Superior temporal gyrus (tissue), 1 donor: Measurements from ENCODE around the gene CNTNAP2.

Source experiments
- DNase-seq: peaks from one replicate; pipeline ENCODE4 v3.0.0-alpha.2; 2016; ENCODE audit errors: extremely low spot score

Gene CNTNAP2

GRCh38 chr7:148334441-148334956, 2217.9 kb downstream of the CNTNAP2 start:
- DNase-seq, result peak; percentile 2

- DNase-seq, result peak; percentile 27
Measured at GRCh38 chr7:148334959-148335577, 2218.5 kb downstream of the CNTNAP2 start.

GRCh38 chr7:148335790-148336189, 2219.2 kb downstream of the CNTNAP2 start:
- no peak for DNase-seq

- DNase-seq, result peak; percentile 2
Measured at GRCh38 chr7:148336411-148336810, 2219.8 kb downstream of the CNTNAP2 start.

- DNase-seq, result peak; percentile 5
Measured at GRCh38 chr7:148337246-148337965, 2220.8 kb downstream of the CNTNAP2 start.

GRCh38 chr7:148337995-148338747, 2221.6 kb downstream of the CNTNAP2 start:
- DNase-seq, result no peak

- DNase-seq, result no peak
Measured at GRCh38 chr7:148340438-148341280, 2224.1 kb downstream of the CNTNAP2 start.

GRCh38 chr7:148344406-148344805, 2227.8 kb downstream of the CNTNAP2 start:
- no peak for DNase-seq

GRCh38 chr7:148347981-148348380, 2231.4 kb downstream of the CNTNAP2 start:
- DNase-seq, result no peak

- DNase-seq, result no peak
Measured at GRCh38 chr7:148348466-148348865, 2231.9 kb downstream of the CNTNAP2 start.

GRCh38 chr7:148356303-148356702, 2239.7 kb downstream of the CNTNAP2 start:
- no peak for DNase-seq

- peak; percentile 3 for DNase-seq
Measured at GRCh38 chr7:148362541-148362940, 2245.9 kb downstream of the CNTNAP2 start.

GRCh38 chr7:148367731-148368475, 2251.3 kb downstream of the CNTNAP2 start:
- peak; percentile 2 for DNase-seq

- peak; percentile 1 for DNase-seq
Measured at GRCh38 chr7:148368562-148368961, 2252.0 kb downstream of the CNTNAP2 start.

- DNase-seq, result peak; percentile 3
Measured at GRCh38 chr7:148371280-148371937, 2254.8 kb downstream of the CNTNAP2 start.

GRCh38 chr7:148374396-148375259, 2258.0 kb downstream of the CNTNAP2 start:
- DNase-seq, result peak; percentile 23

- peak; percentile 4 for DNase-seq
Measured at GRCh38 chr7:148379677-148380076, 2263.1 kb downstream of the CNTNAP2 start.

GRCh38 chr7:148380596-148381419, 2264.2 kb downstream of the CNTNAP2 start:
- peak; percentile 13 for DNase-seq
